Measurements from ENCODE around the gene SLC6A13.

SLC6A13 gene

GRCh38 chr12:179131-179884 lies 83.3 kb downstream of the SLC6A13 start:
- no peak overlapping the region for H3K27ac ChIP-seq (ENCODE audit: low read depth, low read length)
- no peak overlapping the region for H3K4me3 ChIP-seq (ENCODE audit: low read depth, low read length)
- no peaks in the 10 kb centered on the region for H3K27me3 ChIP-seq (ENCODE audit: insufficient read depth, low read length)
- H3K4me1 ChIP-seq (ENCODE audit: control insufficient read depth, insufficient read depth, low read length, unreplicated experiment) = peaks cover 49% of the 10 kb centered on the region
- no peak overlapping the region for H2AFZ ChIP-seq (ENCODE audit: low read length, unreplicated experiment)
- H3K36me3 ChIP-seq (ENCODE audit: insufficient read depth, low read length) = no peaks in the 10 kb centered on the region
- H3K79me2 ChIP-seq (ENCODE audit: control insufficient read depth, insufficient read depth, low read length, unreplicated experiment) = no peaks in the 10 kb centered on the region

GRCh38 chr12:178829-179109 lies 83.9 kb downstream of the SLC6A13 start:
- Histone ChIP-seq H3K36me3 (ENCODE audit: insufficient read depth, low read length) (no peaks in the 10 kb centered on the region), H3K4me3 (ENCODE audit: low read depth, low read length) (no peak overlapping the region), H2AFZ (ENCODE audit: low read length, unreplicated experiment) (no peak overlapping the region), H3K27ac (ENCODE audit: low read depth, low read length) (no peak overlapping the region), H3K27me3 (ENCODE audit: insufficient read depth, low read length) (no peaks in the 10 kb centered on the region), H3K4me1 (ENCODE audit: control insufficient read depth, insufficient read depth, low read length, unreplicated experiment) (peaks cover 49% of the 10 kb centered on the region), H3K79me2 (ENCODE audit: control insufficient read depth, insufficient read depth, low read length, unreplicated experiment) (no peaks in the 10 kb centered on the region)

- no peaks in the 10 kb centered on the region for H3K79me2 ChIP-seq (ENCODE audit: control insufficient read depth, insufficient read depth, low read length, unreplicated experiment)
- no peak overlapping the region for H3K27ac ChIP-seq (ENCODE audit: low read depth, low read length)
- H3K4me1 ChIP-seq (ENCODE audit: control insufficient read depth, insufficient read depth, low read length, unreplicated experiment) = peaks cover 48% of the 10 kb centered on the region
- H3K4me3 ChIP-seq (ENCODE audit: low read depth, low read length) = no peak overlapping the region
- no peak overlapping the region for H2AFZ ChIP-seq (ENCODE audit: low read length, unreplicated experiment)
- no peaks in the 10 kb centered on the region for H3K27me3 ChIP-seq (ENCODE audit: insufficient read depth, low read length)
- H3K36me3 ChIP-seq (ENCODE audit: insufficient read depth, low read length) = no peaks in the 10 kb centered on the region
Observed at GRCh38 chr12:177980-178828, 84.4 kb downstream of the SLC6A13 start.

GRCh38 chr12:177336-177979 lies 85.2 kb downstream of the SLC6A13 start:
- Histone ChIP-seq H3K27ac (ENCODE audit: low read depth, low read length) (no peak overlapping the region; the same call in 1 of the 2 replicates), H3K79me2 (ENCODE audit: control insufficient read depth, insufficient read depth, low read length, unreplicated experiment) (no peaks in the 10 kb centered on the region), H3K36me3 (ENCODE audit: insufficient read depth, low read length) (no peaks in the 10 kb centered on the region), H3K27me3 (ENCODE audit: insufficient read depth, low read length) (no peaks in the 10 kb centered on the region), H3K4me3 (ENCODE audit: low read depth, low read length) (no peak overlapping the region), H2AFZ (ENCODE audit: low read length, unreplicated experiment) (no peak overlapping the region), H3K4me1 (ENCODE audit: control insufficient read depth, insufficient read depth, low read length, unreplicated experiment) (peaks cover 42% of the 10 kb centered on the region)

GRCh38 chr12:176321-177181 lies 86.1 kb downstream of the SLC6A13 start:
- Histone ChIP-seq H3K36me3 (ENCODE audit: insufficient read depth, low read length) (no peaks in the 10 kb centered on the region), H3K4me3 (ENCODE audit: low read depth, low read length) (no peak overlapping the region), H2AFZ (ENCODE audit: low read length, unreplicated experiment) (no peak overlapping the region), H3K4me1 (ENCODE audit: control insufficient read depth, insufficient read depth, low read length, unreplicated experiment) (peaks cover 33% of the 10 kb centered on the region), H3K27ac (ENCODE audit: low read depth, low read length) (peak overlapping the region; percentile 3; the same call in 1 of the 2 replicates), H3K79me2 (ENCODE audit: control insufficient read depth, insufficient read depth, low read length, unreplicated experiment) (no peaks in the 10 kb centered on the region), H3K27me3 (ENCODE audit: insufficient read depth, low read length) (no peaks in the 10 kb centered on the region)

- H3K79me2 ChIP-seq (ENCODE audit: control insufficient read depth, insufficient read depth, low read length, unreplicated experiment) = no peaks in the 10 kb centered on the region
- H3K27me3 ChIP-seq (ENCODE audit: insufficient read depth, low read length) = no peaks in the 10 kb centered on the region
- H3K4me1 ChIP-seq (ENCODE audit: control insufficient read depth, insufficient read depth, low read length, unreplicated experiment) = peaks cover 31% of the 10 kb centered on the region
Observed at GRCh38 chr12:175759-176158, 86.9 kb downstream of the SLC6A13 start.

GRCh38 chr12:175250-175649 lies 87.4 kb downstream of the SLC6A13 start:
- H3K27me3 ChIP-seq (ENCODE audit: insufficient read depth, low read length) = no peaks in the 10 kb centered on the region
- no peak overlapping the region for H3K4me3 ChIP-seq (ENCODE audit: low read depth, low read length)
- H3K79me2 ChIP-seq (ENCODE audit: control insufficient read depth, insufficient read depth, low read length, unreplicated experiment) = no peaks in the 10 kb centered on the region
- H3K27ac ChIP-seq (ENCODE audit: low read depth, low read length) = no peak overlapping the region
- H3K36me3 ChIP-seq (ENCODE audit: insufficient read depth, low read length) = no peaks in the 10 kb centered on the region
- peaks cover 31% of the 10 kb centered on the region for H3K4me1 ChIP-seq (ENCODE audit: control insufficient read depth, insufficient read depth, low read length, unreplicated experiment)
- no peak overlapping the region for H2AFZ ChIP-seq (ENCODE audit: low read length, unreplicated experiment)

More at GRCh38 chr12:175759-176158, 86.9 kb downstream of the SLC6A13 start:
- H3K4me3 ChIP-seq (ENCODE audit: low read depth, low read length) = no peak overlapping the region
- no peak overlapping the region for H3K27ac ChIP-seq (ENCODE audit: low read depth, low read length)
- H2AFZ ChIP-seq (ENCODE audit: low read length, unreplicated experiment) = no peak overlapping the region
- H3K36me3 ChIP-seq (ENCODE audit: insufficient read depth, low read length) = no peaks in the 10 kb centered on the region

- no peaks in the 10 kb centered on the region for H3K27me3 ChIP-seq (ENCODE audit: insufficient read depth, low read length)
- no peaks in the 10 kb centered on the region for H3K36me3 ChIP-seq (ENCODE audit: insufficient read depth, low read length)
- H3K27ac ChIP-seq (ENCODE audit: low read depth, low read length) = no peak overlapping the region
- H3K4me1 ChIP-seq (ENCODE audit: control insufficient read depth, insufficient read depth, low read length, unreplicated experiment) = peaks cover 27% of the 10 kb centered on the region
- H2AFZ ChIP-seq (ENCODE audit: low read length, unreplicated experiment) = no peak overlapping the region
- no peaks in the 10 kb centered on the region for H3K79me2 ChIP-seq (ENCODE audit: control insufficient read depth, insufficient read depth, low read length, unreplicated experiment)
- no peak overlapping the region for H3K4me3 ChIP-seq (ENCODE audit: low read depth, low read length)
Observed at GRCh38 chr12:174596-174995, 88.0 kb downstream of the SLC6A13 start.

- H3K4me3 ChIP-seq (ENCODE audit: low read depth, low read length) = no peak overlapping the region
- H3K36me3 ChIP-seq (ENCODE audit: insufficient read depth, low read length) = no peaks in the 10 kb centered on the region
- no peak overlapping the region for H2AFZ ChIP-seq (ENCODE audit: low read length, unreplicated experiment)
- peaks cover 22% of the 10 kb centered on the region for H3K4me1 ChIP-seq (ENCODE audit: control insufficient read depth, insufficient read depth, low read length, unreplicated experiment)
- no peaks in the 10 kb centered on the region for H3K79me2 ChIP-seq (ENCODE audit: control insufficient read depth, insufficient read depth, low read length, unreplicated experiment)
- no peaks in the 10 kb centered on the region for H3K27me3 ChIP-seq (ENCODE audit: insufficient read depth, low read length)
- H3K27ac ChIP-seq (ENCODE audit: low read depth, low read length) = no peak overlapping the region
Observed at GRCh38 chr12:174124-174523, 88.5 kb downstream of the SLC6A13 start.

- H3K27ac ChIP-seq (ENCODE audit: low read depth, low read length) = no peak overlapping the region
- peaks cover 17% of the 10 kb centered on the region for H3K4me1 ChIP-seq (ENCODE audit: control insufficient read depth, insufficient read depth, low read length, unreplicated experiment)
- H2AFZ ChIP-seq (ENCODE audit: low read length, unreplicated experiment) = no peak overlapping the region
Observed at GRCh38 chr12:172732-173161, 89.9 kb downstream of the SLC6A13 start.

More at GRCh38 chr12:172732-173161, 89.9 kb downstream of the SLC6A13 start:
- Histone ChIP-seq H3K79me2 (ENCODE audit: control insufficient read depth, insufficient read depth, low read length, unreplicated experiment) (no peaks in the 10 kb centered on the region), H3K4me3 (ENCODE audit: low read depth, low read length) (no peak overlapping the region), H3K27me3 (ENCODE audit: insufficient read depth, low read length) (no peaks in the 10 kb centered on the region), H3K36me3 (ENCODE audit: insufficient read depth, low read length) (no peaks in the 10 kb centered on the region)
